Upper lobe of left lung (tissue), 6 donors: Measurements from ENCODE around the gene RBM15. TPM values are rescaled to one million over a fixed set of nuclear protein-coding genes. Genes with fewer than 3 reads are reported as not detected.

Experiments used
- ATAC-seq, 2 donors: fragments of 200-7000 bp; cut with Tn5 transposase; one replicate each; pipeline ENCODE4 v1.9.1; 2022; ENCODE audit warnings: mild to moderate bottlenecking in 2 of 2, moderate library complexity in 2 of 2; ENCODE audit not compliant: low FRiP score in 2 of 2
- DNase-seq, 2 donors: peaks; one replicate each; pipeline ENCODE4 v3.0.0-alpha.2; 2019 to 2020
- H3K27ac ChIP-seq, 4 donors: fragments of 200-600 bp; sonication (generic); one replicate each; pipeline ENCODE4 v1.5.1; 2016 to 2019
- H3K27me3 ChIP-seq, 4 donors: fragments of 200-600 bp; sonication (generic); one replicate each; pipeline ENCODE4 v1.5.1; 2017 to 2019
- H3K36me3 ChIP-seq, 4 donors: fragments of 200-600 bp; sonication (generic); one replicate each; pipeline ENCODE4 v1.5.1; 2016 to 2019
- H3K4me1 ChIP-seq, 4 donors: fragments of 200-600 bp; sonication (generic); one replicate each; pipeline ENCODE4 v1.5.1; 2018 to 2019
- H3K4me3 ChIP-seq, 4 donors: fragments of 200-600 bp; sonication (generic); one replicate each; pipeline ENCODE4 v1.5.1; 2017 to 2019; ENCODE audit warnings: mild to moderate bottlenecking in 2 of 4, moderate library complexity in 1 of 4
- H3K9me3 ChIP-seq, 4 donors: fragments of 200-600 bp; sonication (generic); one replicate each; pipeline ENCODE4 v1.5.1; 2018 to 2019
- EP300 ChIP-seq, 4 donors: sonication (generic); formaldehyde crosslinking; IDR thresholded peaks; one replicate each; pipeline ENCODE4 v1.5.1; 2017; ENCODE audit warnings: antibody characterized with exemption in 4 of 4, control low read depth in 2 of 4
- POLR2A ChIP-seq, 4 donors: fragments of 450-650 bp; IDR thresholded peaks; one replicate each; pipeline ENCODE4 v1.5.1; 2016 to 2017; ENCODE audit warnings: antibody characterized with exemption in 4 of 4, mild to moderate bottlenecking in 2 of 4
- POLR2AphosphoS5 ChIP-seq, 2 donors: sonication (generic); formaldehyde crosslinking; IDR thresholded peaks; one replicate each; pipeline ENCODE4 v1.5.1; 2017; ENCODE audit warnings: antibody characterized with exemption in 2 of 2
- WGBS, 2 donors: methylation state at CpG; one replicate each; pipeline ENCODE4 v1.1.5; 2017 to 2018; 5-methylcytosine and 5-hydroxymethylcytosine counted together
- total RNA-seq, 6 donors: library from RNA; depleted of rRNA in 4 of 6; stranded (reverse); fragments of >200 nt in 4 of 6; gene quantifications; one replicate each; pipeline versions ENCODE4 v1.1.0 to v1.2.1, GENCODE V29; 2016 to 2021
- TF ChIP-seq, protein P1 (sequence below), 6 experiments: fragments of 450-650 bp in 4 of 6; fragments of 200-600 bp in 2 of 6; sonication (generic) in 2 of 6; IDR thresholded peaks; one replicate each; pipeline ENCODE4 v1.5.1; 2016 to 2019; ENCODE audit warnings: antibody characterized with exemption in 6 of 6
- donor health status: DM: no; HTN: no; CAD: no; lungs with moderate emphysema.
- donor health status: DM: no; HTN: yes; CAD: no; lungs with severe emphysema.

The RBM15 gene
- total RNA-seq, 6 donors from 2014 or later: 20.7 to 85.9 (median 36.2) TPM

DNA sequence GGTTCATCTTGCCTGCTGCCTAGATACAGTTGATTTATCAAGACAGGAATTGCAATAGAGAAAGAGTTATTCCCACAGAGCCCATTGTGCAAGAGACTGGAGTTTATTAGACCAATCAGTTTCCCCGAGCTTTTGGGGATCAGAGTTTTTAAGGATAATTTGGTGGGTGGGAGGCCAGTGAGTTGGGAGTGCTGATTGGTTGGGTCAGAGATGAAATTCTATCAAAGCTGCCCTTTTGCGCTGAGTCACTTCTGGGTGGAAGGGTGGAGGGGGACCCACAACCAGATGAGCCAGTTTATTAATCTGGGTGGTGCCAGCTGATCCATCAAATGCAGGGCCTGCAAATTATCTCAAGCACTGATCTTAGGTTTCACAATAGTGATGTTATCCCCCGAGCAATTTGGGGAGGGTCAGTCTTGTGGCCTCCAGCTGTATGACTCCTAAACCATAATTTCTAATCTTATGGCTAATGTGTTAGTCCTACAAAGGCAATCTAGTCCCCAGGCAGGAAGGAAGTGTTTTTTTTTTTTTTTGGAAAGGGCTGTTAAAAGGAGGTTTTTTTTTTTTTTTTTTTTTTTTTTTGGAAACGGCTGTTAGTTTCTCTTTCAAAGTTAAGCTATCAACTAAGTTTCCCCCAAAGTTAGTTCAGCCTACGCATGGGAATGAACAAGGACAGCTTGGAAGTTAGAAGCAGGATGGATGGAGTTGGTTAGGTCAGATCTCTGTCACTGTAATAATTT is 44.2 kb downstream of the RBM15 start:
- WGBS, 2 donors: 64 to 68% methylated on average over 5 of the region's 5 CpGs
- peak in 1 of 2 donors; percentile 44 for ATAC-seq
- no peaks in the 10 kb centered on the region for H3K9me3 ChIP-seq

DNA sequence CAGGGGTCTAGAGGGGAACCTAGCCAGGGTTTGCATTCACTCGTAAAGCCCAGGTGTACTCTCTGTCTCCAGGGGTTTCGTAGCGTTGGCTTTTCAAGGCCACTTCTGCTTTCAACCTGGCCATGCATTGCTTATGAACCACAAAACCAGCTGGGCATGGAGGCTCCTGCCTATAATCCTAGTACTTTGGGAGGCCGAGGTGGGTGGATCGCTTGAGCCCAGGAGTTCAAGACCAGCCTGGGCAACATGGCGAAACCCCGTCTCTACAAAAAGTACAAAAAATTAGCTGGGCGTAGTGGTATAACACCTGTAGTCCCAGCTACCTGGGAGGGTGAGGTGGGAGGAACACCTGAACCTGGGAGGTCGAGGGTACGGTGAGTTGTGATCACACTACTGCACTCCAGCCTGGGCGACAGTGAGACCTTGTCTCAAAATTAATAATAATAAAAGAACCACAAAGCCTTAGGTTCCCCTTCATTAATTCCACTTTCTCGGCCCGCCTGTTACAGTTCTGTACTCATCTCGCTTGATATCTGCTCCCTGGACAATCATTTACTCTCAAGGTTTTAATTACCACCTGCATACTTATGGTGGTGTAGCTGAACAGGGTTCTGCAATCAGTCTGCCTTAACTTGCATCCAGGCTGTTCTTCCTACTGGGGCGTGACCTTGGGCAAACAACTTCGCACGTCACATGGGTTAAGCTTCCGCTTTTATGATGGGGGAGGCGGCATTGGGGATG is 45.6 kb downstream of the RBM15 start:
- TF ChIP-seq POLR2A (IDR thresholded peaks at IDR 0.05): no peak
- no peak for TF ChIP-seq EP300 (IDR thresholded peaks at IDR 0.05)
- TF ChIP-seq POLR2AphosphoS5 (IDR thresholded peaks at IDR 0.05): no peak
- TF ChIP-seq, protein P1, sequence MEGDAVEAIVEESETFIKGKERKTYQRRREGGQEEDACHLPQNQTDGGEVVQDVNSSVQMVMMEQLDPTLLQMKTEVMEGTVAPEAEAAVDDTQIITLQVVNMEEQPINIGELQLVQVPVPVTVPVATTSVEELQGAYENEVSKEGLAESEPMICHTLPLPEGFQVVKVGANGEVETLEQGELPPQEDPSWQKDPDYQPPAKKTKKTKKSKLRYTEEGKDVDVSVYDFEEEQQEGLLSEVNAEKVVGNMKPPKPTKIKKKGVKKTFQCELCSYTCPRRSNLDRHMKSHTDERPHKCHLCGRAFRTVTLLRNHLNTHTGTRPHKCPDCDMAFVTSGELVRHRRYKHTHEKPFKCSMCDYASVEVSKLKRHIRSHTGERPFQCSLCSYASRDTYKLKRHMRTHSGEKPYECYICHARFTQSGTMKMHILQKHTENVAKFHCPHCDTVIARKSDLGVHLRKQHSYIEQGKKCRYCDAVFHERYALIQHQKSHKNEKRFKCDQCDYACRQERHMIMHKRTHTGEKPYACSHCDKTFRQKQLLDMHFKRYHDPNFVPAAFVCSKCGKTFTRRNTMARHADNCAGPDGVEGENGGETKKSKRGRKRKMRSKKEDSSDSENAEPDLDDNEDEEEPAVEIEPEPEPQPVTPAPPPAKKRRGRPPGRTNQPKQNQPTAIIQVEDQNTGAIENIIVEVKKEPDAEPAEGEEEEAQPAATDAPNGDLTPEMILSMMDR (IDR thresholded peaks at IDR 0.05): no peak
- no peak for ATAC-seq
- no peak overlapping the region for H3K27ac ChIP-seq

More for the DNA sequence above, 44.2 kb downstream of the RBM15 start:
- Histone ChIP-seq H3K36me3 (peaks cover 2 to 10% (median 6%) of the 10 kb centered on the region in 4 donors), H3K27ac (peak overlapping the region in 2 of 4 donors; percentile 7 to 46), H3K27me3 (no peaks in the 10 kb centered on the region), H3K4me1 (peaks cover 0 to 17% (median 9%) of the 10 kb centered on the region in 4 donors), H3K4me3 (no peak overlapping the region)
- TF ChIP-seq, protein P1 (IDR thresholded peaks at IDR 0.05): no peak
- TF ChIP-seq EP300 (IDR thresholded peaks at IDR 0.05) (no peak), POLR2AphosphoS5 (IDR thresholded peaks at IDR 0.05) (no peak), POLR2A (IDR thresholded peaks at IDR 0.05) (no peak)
- DNase-seq: no peak

DNA sequence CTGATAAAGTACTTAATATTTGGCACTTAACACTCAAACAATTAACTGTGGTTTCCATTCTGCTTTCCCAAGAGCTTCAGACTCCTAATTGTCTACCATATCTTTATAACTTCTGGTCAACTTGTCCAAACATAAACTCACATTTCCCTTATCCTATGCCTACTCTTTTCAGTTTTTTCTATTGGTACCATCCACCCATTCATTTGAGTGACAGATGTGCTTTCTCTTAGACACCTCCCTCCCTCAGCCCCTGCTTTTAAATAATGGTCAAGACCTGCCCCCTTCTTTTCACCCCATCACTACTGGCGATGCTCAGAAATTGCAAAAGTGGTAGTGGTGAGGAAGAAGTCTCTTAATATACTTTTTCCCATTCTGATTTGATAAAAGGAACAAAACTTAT is 46.2 kb downstream of the RBM15 start:
- ATAC-seq: no peak
- no peaks in the 10 kb centered on the region for H3K27me3 ChIP-seq
- H3K9me3 ChIP-seq: no peaks in the 10 kb centered on the region
- H3K27ac ChIP-seq: no peak overlapping the region
- no peaks in the 10 kb centered on the region for H3K36me3 ChIP-seq
- 85 to 88% methylated on average over 1 of the region's 1 CpG for WGBS, 2 donors
- H3K4me1 ChIP-seq: peaks cover 1 to 20% (median 13%) of the 10 kb centered on the region in 4 donors
- no peak overlapping the region for H3K4me3 ChIP-seq
- TF ChIP-seq POLR2A (IDR thresholded peaks at IDR 0.05): no peak
- no peak for TF ChIP-seq EP300 (IDR thresholded peaks at IDR 0.05)
- no peak for DNase-seq

More for the DNA sequence above, 45.6 kb downstream of the RBM15 start:
- no peak overlapping the region for H3K4me3 ChIP-seq
- no peak for DNase-seq
- no peaks in the 10 kb centered on the region for H3K9me3 ChIP-seq
- no peaks in the 10 kb centered on the region for H3K36me3 ChIP-seq
- peaks cover 5 to 20% (median 14%) of the 10 kb centered on the region in 4 donors for H3K4me1 ChIP-seq
- 88 to 94% methylated on average over 17 to 19 of the region's 19 CpGs for WGBS, 2 donors
- H3K27me3 ChIP-seq: no peaks in the 10 kb centered on the region

DNA sequence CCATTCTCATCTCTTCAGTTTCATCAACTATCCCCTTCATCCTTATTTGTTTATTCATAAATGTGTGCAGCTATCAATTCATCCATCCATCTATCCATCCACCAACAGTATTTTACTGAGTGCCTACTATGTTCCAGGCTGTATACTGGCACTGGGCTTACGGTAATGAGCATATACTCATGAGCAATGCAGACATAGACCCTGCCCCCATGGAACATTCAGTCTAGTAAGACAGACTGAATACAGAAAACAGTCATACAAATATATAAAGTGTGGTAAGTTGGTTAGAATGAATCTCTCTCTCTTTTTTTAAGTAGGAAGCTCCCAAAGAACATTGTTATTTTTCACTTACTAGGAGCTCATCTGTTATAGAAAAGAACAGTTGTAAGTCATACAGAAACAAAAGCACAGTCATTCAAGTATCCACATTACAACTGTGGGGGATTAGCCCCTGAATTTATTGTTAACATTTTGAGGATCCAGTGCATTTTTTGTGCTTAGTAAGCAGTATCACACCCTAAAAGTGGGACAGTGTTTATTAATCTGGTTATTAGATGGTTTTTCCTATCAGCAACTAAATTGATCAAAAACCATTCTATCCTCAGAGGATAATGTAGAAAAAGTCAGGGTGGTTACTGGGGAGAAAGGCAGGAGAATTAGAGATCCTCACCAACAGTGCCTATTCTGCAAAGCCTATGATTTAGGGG is 48.0 kb downstream of the RBM15 start:
- 100% methylated on average over 1 of the region's 1 CpG for WGBS, 2 donors
- ATAC-seq (no peak), DNase-seq (no peak)
- peaks cover 0 to 14% (median 10%) of the 10 kb centered on the region in 4 donors for H3K4me1 ChIP-seq
- no peak overlapping the region for H3K27ac ChIP-seq
- no peaks in the 10 kb centered on the region for H3K9me3 ChIP-seq
- TF ChIP-seq POLR2A (IDR thresholded peaks at IDR 0.05) (no peak), EP300 (IDR thresholded peaks at IDR 0.05) (no peak), POLR2AphosphoS5 (IDR thresholded peaks at IDR 0.05) (no peak)
- TF ChIP-seq, protein P1 (IDR thresholded peaks at IDR 0.05): no peak
- H3K36me3 ChIP-seq: no peaks in the 10 kb centered on the region
- H3K27me3 ChIP-seq: no peaks in the 10 kb centered on the region
- H3K4me3 ChIP-seq: no peak overlapping the region

DNA sequence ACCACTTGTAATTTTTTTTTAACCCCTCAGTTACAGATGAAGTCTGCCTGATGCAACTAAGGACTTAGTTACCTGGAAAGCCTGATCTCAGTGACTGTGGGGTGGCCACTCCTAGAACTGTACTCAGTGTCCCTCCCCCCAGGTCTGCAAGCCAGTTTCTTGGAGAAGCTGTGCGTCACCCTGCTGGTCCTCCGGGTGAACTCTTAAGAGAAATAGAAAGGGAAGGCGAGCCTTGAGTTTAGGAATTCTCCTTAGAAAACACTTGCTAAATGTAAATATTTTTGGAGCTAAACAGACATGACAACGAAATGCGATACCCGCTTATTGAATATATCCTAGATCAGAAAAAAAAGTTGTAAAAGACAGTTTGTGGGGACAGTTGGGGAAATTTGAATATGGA is 50.9 kb downstream of the RBM15 start:
- Histone ChIP-seq H3K27ac (peak overlapping the region in 3 of 4 donors; percentile 64 to 76 (median 73)), H3K4me3 (peak overlapping the region in 3 of 4 donors; percentile 24 to 42 (median 38)), H3K36me3 (peaks cover 0 to 8% (median 2%) of the 10 kb centered on the region in 4 donors), H3K9me3 (no peaks in the 10 kb centered on the region), H3K4me1 (peaks cover 0 to 14% (median 5%) of the 10 kb centered on the region in 4 donors), H3K27me3 (no peaks in the 10 kb centered on the region)
- DNase-seq (peak in 1 of 2 donors; percentile 81), ATAC-seq (peak; percentile 88 to 93)
- peak in 1 of 4 donors; percentile 20 for TF ChIP-seq POLR2A (IDR thresholded peaks at IDR 0.05)
- TF ChIP-seq, protein P1 (IDR thresholded peaks at IDR 0.05): no peak
- 59 to 63% methylated on average over 6 of the region's 6 CpGs for WGBS, 2 donors
